ENCODE data around the gene ACIN1. TPM values are rescaled to one million over a fixed set of nuclear protein-coding genes. Genes with fewer than 3 reads are reported as not detected.

The ACIN1 gene
- total and polyA plus RNA-seq, 2 of the 8 experiments (the other 6 are each of a cell fraction or from before 2014, with no cell fraction given) = 132 to 233 TPM

- no peak overlapping the region for H4K91ac ChIP-seq (replicated peaks; ENCODE audit: insufficient read length, low read length)
- H3K14ac ChIP-seq (ENCODE audit: insufficient read length) = no peak overlapping the region
- POLR2A ChIA-PET (ENCODE audit: partially characterized antibody) = interaction anchor here (1.1 kb wide), 1 partner anchor 46 kb away, joined by 5 read pairs; no protein-coding TSS in a partner anchor
- H2BK12ac ChIP-seq (ENCODE audit: low read depth, low read length) = no peak overlapping the region
- H2BK5ac ChIP-seq (ENCODE audit: low read depth, low read length) = no peak overlapping the region
- no peak overlapping the region for H3K4me2 ChIP-seq (ENCODE audit: insufficient read depth in 1 of 2, low read depth in 2 of 2, low read length in 2 of 2)
- H4K20me1 ChIP-seq (replicated peaks in 1 of 2; ENCODE audit: control insufficient read depth in 1 of 2, insufficient read depth in 2 of 2, low read length in 2 of 2) = no peaks in the 10 kb centered on the region
- FAIRE-seq (no peak), DNase-seq (ENCODE audit: low read depth in 1 of 2, low spot score in 2 of 2) (no peak)
- H3K36me3 ChIP-seq (ENCODE audit: control insufficient read depth in 2 of 4, insufficient read depth in 4 of 4, low read length in 3 of 4) = no peaks in the 10 kb centered on the region
- H3K9ac ChIP-seq (replicated peaks in 1 of 4; ENCODE audit: extremely low read depth in 1 of 4, low read depth in 3 of 4, low read length in 3 of 4) = no peak overlapping the region
- H3K56ac ChIP-seq (replicated peaks; ENCODE audit: insufficient read length, low read depth, low read length) = no peak overlapping the region
- peak overlapping the region; percentile 65; the same call in 1 of the 2 replicates for H4K8ac ChIP-seq (ENCODE audit: extremely low read depth, insufficient read depth, low read length)
- no peak overlapping the region for H2AK5ac ChIP-seq (ENCODE audit: low read depth, low read length)
- H3K4me3 ChIP-seq (ENCODE audit: extremely low read depth in 1 of 4, insufficient read depth in 2 of 4, low read depth in 3 of 4, low read length in 4 of 4) = no peak overlapping the region
- H3K4ac ChIP-seq (replicated peaks; ENCODE audit: insufficient read length, low read depth, low read length) = no peak overlapping the region
- no peak overlapping the region for H2AFZ ChIP-seq (ENCODE audit: low read length)
- peaks cover 0 to 17% (median 12%) of the 10 kb centered on the region in 4 experiments; a peak in 6 of 7 replicates for H3K4me1 ChIP-seq (replicated peaks in 1 of 4; ENCODE audit: control insufficient read depth in 3 of 4, insufficient read depth in 4 of 4, low read length in 3 of 4)
- no peak overlapping the region for H2BK20ac ChIP-seq (ENCODE audit: low read length)
- H2BK120ac ChIP-seq (replicated peaks; ENCODE audit: low read depth, low read length) = no peak overlapping the region
- H3K23ac ChIP-seq (ENCODE audit: insufficient read length) = no peak overlapping the region
- no peak overlapping the region for H3K18ac ChIP-seq (ENCODE audit: extremely low read depth, low read length)
- H3K79me1 ChIP-seq (ENCODE audit: low read depth, low read length) = no peaks in the 10 kb centered on the region
- CTCF ChIA-PET (ENCODE audit: partially characterized antibody) = interaction anchor here (0.8 to 11.8 kb wide), 6 partner anchors 40 to 183 kb away, joined by 3 to 290 read pairs (median 4); partner anchors contain the start of gene SLC7A8
- no peaks in the 10 kb centered on the region; a peak in 1 of 4 replicates for H3K9me3 ChIP-seq (ENCODE audit: insufficient read depth in 2 of 2, low read depth in 1 of 2, low read length in 1 of 2)
- no peak overlapping the region for H3K27ac ChIP-seq (ENCODE audit: low read depth, low read length)
- no peak overlapping the region for H4K5ac ChIP-seq (ENCODE audit: insufficient read length, low read depth, low read length)
- 92% methylated on average over 30 of the region's 32 CpGs; no CpG with 5 or more reads in 1 of the 2 experiments for WGBS, 2 experiments (ENCODE audit: extremely low coverage in 1 of 2, insufficient coverage in 1 of 2, insufficient read length in 1 of 2, insufficient replicate concordance in 2 of 2, low coverage in 1 of 2, low lambda C conversion rate in 2 of 2, missing lambda C conversion rate in 1 of 2)
- no peaks in the 10 kb centered on the region for H3K79me2 ChIP-seq (ENCODE audit: control insufficient read depth in 1 of 2, insufficient read depth in 2 of 2, low read length in 2 of 2)
- H3K27me3 ChIP-seq (replicated peaks in 1 of 4; ENCODE audit: control insufficient read depth in 3 of 4, extremely low read depth in 1 of 4, insufficient read depth in 3 of 4, low read length in 3 of 4) = 0 out of 7 replicates have a peak, but pooled peaks cover 0 to 3% (median 0%) of the 10 kb centered on the region in 4 experiments
- no peaks in the 10 kb centered on the region; the same call in 1 of the 2 replicates for H3K23me2 ChIP-seq (ENCODE audit: low read depth, low read length)
- H2BK15ac ChIP-seq (ENCODE audit: low read length) = no peak overlapping the region
- TF ChIP-seq KDM1A (IDR thresholded peaks at IDR 0.05; ENCODE audit: borderline replicate concordance, low read length) (no peak), HDAC2 (IDR thresholded peaks at IDR 0.05; ENCODE audit: borderline replicate concordance in 1 of 2, low read depth in 2 of 2, low read length in 2 of 2) (no peak), TEAD4 (IDR thresholded peaks at IDR 0.05; ENCODE audit: low read depth, low read length) (no peak), CBX8 (IDR thresholded peaks at IDR 0.05; ENCODE audit: borderline replicate concordance, low read depth, low read length) (no peak), SP4 (IDR thresholded peaks at IDR 0.05; ENCODE audit: low read length) (no peak), RAD21 (IDR thresholded peaks at IDR 0.05 in 1 of 2, conservative IDR thresholded peaks at IDR 0.05 in 1 of 2; ENCODE audit: low read depth in 2 of 2, low read length in 2 of 2) (no peak), FOSL1 (IDR thresholded peaks at IDR 0.05; ENCODE audit: insufficient read depth, low read depth, low read length) (no peak), PHF8 (conservative IDR thresholded peaks at IDR 0.05; ENCODE audit: low read depth, low read length) (no peak), CHD2 (IDR thresholded peaks at IDR 0.05; ENCODE audit: low read length) (no peak), TBP (IDR thresholded peaks at IDR 0.05; ENCODE audit: low read depth, low read length) (no peak), EZH2 (IDR thresholded peaks at IDR 0.05; ENCODE audit: low read depth, low read length, severe bottlenecking) (no peak), TAF7 (optimal IDR thresholded peaks at IDR 0.05; ENCODE audit: borderline replicate concordance, low read depth, low read length) (no peak)
These were observed 22.6 kb upstream of the ACIN1 start for GRCh38 chr14:23117371-23118020.
